GM12864 (cell line): ENCODE results near the gene ZIC5.

ENCODE experiments used
- DNase-seq: peaks from one replicate; pipeline ENCODE4 v3.0.0-alpha.2; 2011; ENCODE audit warnings: low read depth
- H3K4me3 ChIP-seq: 2 replicates; pipeline ENCODE4 v1.5.1; 2011; ENCODE audit warnings: mild to moderate bottlenecking, low read depth, low read length, control low read depth
- TF ChIP-seq, protein P1 (sequence below): IDR thresholded peaks from 2 replicates; pipeline ENCODE4 v1.5.1; 2011; ENCODE audit warnings: low read depth, mild to moderate bottlenecking, moderate library complexity, low read length, control low read depth, inconsistent platforms; ENCODE audit errors: missing control alignments

ZIC5 gene

DNA sequence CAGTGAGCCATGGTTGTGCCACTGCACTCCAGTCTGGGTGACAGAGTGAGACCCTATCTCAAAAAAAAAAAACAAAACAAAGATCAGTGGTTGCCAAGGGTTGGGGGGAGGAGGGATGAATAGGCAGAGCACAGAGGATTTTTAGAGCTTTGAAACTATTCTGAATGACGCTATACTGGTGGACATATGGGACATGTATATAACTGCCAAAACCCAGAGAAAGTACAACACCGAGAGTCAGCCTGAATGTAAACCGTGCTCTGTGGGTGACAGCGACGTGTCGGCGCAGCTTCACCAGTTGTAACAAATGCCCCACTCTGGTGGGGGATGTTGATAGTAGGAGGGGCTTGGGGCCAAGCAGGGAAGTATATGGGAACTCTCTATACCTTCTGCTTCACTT is 32.9 kb downstream of the ZIC5 start:
- TF ChIP-seq, protein P1, sequence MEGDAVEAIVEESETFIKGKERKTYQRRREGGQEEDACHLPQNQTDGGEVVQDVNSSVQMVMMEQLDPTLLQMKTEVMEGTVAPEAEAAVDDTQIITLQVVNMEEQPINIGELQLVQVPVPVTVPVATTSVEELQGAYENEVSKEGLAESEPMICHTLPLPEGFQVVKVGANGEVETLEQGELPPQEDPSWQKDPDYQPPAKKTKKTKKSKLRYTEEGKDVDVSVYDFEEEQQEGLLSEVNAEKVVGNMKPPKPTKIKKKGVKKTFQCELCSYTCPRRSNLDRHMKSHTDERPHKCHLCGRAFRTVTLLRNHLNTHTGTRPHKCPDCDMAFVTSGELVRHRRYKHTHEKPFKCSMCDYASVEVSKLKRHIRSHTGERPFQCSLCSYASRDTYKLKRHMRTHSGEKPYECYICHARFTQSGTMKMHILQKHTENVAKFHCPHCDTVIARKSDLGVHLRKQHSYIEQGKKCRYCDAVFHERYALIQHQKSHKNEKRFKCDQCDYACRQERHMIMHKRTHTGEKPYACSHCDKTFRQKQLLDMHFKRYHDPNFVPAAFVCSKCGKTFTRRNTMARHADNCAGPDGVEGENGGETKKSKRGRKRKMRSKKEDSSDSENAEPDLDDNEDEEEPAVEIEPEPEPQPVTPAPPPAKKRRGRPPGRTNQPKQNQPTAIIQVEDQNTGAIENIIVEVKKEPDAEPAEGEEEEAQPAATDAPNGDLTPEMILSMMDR, result no peak
- H3K4me3 ChIP-seq, result no peak overlapping the region
- no peak for DNase-seq

DNA sequence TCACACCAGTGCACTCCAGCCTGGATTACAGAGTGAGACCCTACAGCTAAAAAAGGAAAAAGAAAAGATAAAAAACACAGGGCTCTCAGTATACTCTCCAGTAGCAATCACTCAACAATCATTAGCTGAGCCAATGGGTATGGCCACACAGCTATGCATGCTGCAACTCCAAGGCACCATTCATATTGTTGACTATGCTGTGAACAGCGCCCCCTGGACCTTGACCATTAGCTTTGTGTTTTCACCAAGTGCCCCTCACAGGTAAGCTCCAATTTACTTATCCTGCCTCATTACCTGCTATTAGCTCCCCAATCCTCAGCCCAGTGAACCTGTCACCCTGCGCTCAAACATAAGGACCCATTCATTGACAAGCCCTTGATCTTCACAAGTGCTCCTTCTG is 35.8 kb downstream of the ZIC5 start:
- no peak for DNase-seq
- H3K4me3 ChIP-seq, result no peak overlapping the region
- TF ChIP-seq, protein P1, result peak; percentile 20

- TF ChIP-seq, protein P1, result no peak
- H3K4me3 ChIP-seq, result no peak overlapping the region
- DNase-seq, result no peak
These were observed 38.7 kb downstream of the ZIC5 start for GRCh38 chr13:99932912-99933311.

GRCh38 chr13:99930925-99931324 is 40.6 kb downstream of the ZIC5 start:
- no peak for DNase-seq
- TF ChIP-seq, protein P1, result no peak
- no peak overlapping the region for H3K4me3 ChIP-seq

DNA sequence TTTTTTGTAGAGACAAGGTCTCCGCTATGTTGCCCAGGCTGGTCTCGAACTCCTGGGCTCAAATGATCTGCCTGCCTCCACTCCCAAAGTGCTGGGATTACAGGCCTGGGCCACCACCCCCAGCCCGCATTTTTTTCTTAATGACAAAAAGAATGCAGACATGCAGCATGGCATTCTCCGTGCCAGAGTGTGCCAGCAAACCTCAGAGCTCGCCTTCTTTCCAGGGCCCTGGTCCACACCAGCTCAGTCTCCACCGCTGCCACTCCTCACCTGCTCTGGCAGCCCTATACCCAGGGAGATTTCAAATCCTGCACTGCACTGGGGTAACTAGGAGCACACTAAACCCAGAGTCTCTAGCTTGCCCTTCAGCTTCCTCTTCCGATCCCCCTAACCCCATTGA is 41.7 kb downstream of the ZIC5 start:
- no peak overlapping the region for H3K4me3 ChIP-seq
- TF ChIP-seq, protein P1, result no peak
- DNase-seq, result no peak

- DNase-seq, result no peak
- TF ChIP-seq, protein P1, result no peak
These were observed 45.4 kb downstream of the ZIC5 start for GRCh38 chr13:99926014-99926731.

More at GRCh38 chr13:99926014-99926731, 45.4 kb downstream of the ZIC5 start:
- H3K4me3 ChIP-seq, result no peak overlapping the region
